Astrocyte of the cerebellum (primary cell): ENCODE measurements around the gene RASD2.

Experiments
- DNase-seq: peaks from one replicate; pipeline ENCODE4 v3.0.0-alpha.2; 2011; ENCODE audit warnings: low read depth
- H3K4me3 ChIP-seq: 2 replicates; pipeline ENCODE4 v1.5.1; 2011; ENCODE audit warnings: mild to moderate bottlenecking, low read depth, low read length, moderate library complexity
- in situ Hi-C: cut with HindIII; loops from 2 replicates; pipeline ENCODE4 v1.10.0; 2017; ENCODE audit warnings: low sequenced_read_pairs
- TF ChIP-seq, protein P1 (sequence below): IDR thresholded peaks from 2 replicates; pipeline ENCODE4 v1.5.1; 2012; ENCODE audit warnings: low read length, low read depth, moderate library complexity, mild to moderate bottlenecking; ENCODE audit errors: missing control alignments

The RASD2 gene

DNA sequence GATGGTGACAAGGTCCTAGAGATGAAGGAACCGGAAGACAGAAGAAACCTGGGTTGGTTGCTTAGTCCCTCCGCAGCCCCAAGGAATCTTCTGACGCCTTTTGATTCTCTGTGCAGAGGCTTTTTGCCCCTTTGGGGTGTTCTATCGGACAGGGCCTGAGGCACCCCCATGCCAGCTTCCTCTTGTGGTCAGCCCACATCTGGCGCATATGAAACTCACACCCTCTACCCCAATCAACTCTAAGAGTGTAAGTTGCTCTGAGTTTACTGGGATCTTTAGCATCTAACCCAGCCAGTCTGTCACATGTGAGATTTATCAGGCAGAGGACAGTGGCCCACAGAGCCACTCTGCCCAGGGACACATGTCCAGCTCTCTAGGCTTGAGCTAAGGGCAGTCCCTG lies 17.4 kb downstream of the RASD2 start:
- in situ Hi-C loops: no loop called here
- no peak for DNase-seq
- H3K4me3 ChIP-seq: no peak overlapping the region
- TF ChIP-seq, protein P1, sequence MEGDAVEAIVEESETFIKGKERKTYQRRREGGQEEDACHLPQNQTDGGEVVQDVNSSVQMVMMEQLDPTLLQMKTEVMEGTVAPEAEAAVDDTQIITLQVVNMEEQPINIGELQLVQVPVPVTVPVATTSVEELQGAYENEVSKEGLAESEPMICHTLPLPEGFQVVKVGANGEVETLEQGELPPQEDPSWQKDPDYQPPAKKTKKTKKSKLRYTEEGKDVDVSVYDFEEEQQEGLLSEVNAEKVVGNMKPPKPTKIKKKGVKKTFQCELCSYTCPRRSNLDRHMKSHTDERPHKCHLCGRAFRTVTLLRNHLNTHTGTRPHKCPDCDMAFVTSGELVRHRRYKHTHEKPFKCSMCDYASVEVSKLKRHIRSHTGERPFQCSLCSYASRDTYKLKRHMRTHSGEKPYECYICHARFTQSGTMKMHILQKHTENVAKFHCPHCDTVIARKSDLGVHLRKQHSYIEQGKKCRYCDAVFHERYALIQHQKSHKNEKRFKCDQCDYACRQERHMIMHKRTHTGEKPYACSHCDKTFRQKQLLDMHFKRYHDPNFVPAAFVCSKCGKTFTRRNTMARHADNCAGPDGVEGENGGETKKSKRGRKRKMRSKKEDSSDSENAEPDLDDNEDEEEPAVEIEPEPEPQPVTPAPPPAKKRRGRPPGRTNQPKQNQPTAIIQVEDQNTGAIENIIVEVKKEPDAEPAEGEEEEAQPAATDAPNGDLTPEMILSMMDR: no peak

DNA sequence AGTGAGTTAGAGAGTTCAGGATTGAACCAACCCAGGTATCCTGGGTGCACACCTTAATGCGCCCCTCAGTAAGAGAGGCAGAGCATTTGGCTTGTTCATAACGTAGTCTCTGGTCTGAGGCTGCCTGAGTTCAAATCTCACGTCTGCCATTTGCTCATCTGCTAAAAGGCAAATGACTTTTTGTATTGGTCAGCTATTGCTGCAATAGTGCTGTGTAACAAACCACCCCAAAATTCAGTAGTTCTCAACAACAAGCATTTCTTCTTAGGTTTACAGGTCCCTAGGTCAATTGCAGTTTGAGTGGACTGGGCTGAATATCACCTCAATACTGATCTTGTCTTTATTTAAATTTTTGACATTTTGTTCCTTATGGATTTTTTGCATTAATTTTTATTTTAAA lies 18.1 kb downstream of the RASD2 start:
- no peak for DNase-seq
- no peak overlapping the region for H3K4me3 ChIP-seq
- TF ChIP-seq, protein P1: no peak
- in situ Hi-C loops: no loop called here

DNA sequence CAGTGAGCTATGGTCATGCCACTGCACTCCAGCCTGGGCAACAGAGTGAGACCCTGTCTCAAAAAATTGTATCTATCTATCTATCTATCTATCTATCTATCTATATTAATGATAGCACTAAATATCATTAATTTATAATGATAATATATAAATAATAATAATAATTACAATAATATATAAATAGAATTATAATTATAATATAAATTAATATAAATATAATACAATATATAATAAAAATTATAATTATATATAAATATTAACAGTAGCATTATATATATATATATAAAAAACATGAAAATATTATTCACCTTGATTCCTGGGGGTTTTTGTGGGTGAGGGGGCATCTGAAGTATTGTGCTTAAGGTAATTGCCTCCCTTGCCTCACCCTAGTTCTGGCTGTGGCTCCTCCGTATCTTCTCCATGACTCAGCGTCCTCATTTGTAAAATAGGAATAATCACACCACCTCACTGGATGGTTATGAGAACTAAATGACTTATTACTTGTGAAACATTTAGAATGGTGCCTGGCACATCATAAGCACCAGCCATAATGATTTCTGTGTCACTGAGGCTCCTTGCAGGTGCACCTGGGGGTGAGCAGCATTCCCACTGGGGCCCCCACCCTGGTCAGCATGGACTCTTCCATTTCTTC lies 18.8 kb downstream of the RASD2 start:
- in situ Hi-C loops: no loop called here
- no peak overlapping the region for H3K4me3 ChIP-seq
- DNase-seq: no peak
- TF ChIP-seq, protein P1: no peak

DNA sequence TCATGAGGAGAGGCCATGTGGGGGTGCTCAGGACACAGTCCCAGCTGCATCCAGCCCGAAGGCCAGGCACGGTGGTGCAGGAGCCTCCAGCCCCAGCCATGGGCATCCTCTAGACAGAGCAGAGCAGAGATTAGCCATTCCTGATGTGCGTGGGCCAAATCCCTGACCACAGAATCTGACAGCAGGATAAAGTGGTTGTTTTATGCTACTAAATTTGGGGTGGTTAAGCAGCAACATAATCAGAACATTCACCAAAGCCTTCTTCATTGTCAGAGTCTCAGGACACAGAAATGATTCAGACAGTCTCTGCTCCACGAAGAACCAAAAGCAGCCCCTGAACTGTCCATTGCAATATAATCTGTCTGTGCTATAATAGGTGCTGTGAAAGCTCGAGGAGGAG lies 19.7 kb downstream of the RASD2 start:
- no peak for DNase-seq
- TF ChIP-seq, protein P1: no peak
- in situ Hi-C loops: no loop called here
- no peak overlapping the region for H3K4me3 ChIP-seq

DNA sequence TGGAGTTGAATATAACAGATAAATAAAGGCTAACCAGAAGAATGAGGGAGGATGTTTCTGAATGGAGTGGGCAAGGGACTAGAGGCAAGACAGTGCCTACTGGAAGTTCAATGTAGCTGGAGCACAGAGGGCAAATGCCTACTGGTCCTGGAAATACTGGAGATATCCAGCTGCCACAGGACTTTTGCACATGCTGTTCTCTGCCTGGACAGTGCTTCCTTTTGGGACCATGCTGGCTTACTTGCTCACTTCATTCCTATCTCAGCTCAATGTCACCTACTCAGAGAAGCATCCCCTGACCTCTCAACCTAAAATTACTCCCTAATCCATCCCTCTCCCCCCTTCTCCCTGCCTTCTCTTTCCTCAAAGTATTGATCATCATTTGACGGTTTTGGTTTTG lies 20.2 kb downstream of the RASD2 start:
- in situ Hi-C loops: no loop called here
- no peak overlapping the region for H3K4me3 ChIP-seq
- TF ChIP-seq, protein P1: no peak
- no peak for DNase-seq

DNA sequence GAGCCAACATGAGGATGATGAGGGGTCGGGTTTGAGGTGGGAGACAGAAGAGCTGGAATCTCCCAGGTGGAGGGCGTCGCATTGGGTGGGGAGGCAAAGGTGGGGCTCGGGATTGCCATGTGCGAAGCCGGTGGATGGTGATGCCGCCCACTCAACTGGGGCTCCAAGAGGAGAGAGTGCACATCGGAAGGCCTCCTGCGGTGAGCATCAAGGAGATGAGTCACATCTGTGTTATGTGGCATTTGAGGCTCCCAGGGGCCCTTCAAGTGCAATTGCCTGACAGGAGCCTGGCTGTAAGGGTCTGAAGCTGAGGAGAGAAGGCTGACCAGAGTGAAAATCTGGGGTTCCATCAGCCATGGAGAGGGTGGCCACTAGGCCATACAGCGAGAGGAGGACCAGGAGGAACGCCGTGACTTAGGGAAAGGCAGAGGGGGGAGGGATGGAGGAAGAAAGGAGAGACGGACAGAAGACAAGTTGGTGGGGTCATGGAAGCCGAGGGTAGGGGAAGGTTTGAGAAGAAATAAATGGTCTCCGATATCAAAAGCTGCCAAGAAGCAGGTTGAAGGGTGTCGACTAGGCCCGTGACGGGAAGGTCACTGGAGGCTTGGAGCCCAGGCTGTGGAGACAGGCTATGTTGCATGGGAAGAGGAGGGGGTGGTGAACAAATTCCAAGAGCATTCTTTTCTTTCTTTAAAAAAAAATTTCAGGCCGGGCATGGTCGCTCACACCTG lies 21.3 kb downstream of the RASD2 start:
- TF ChIP-seq, protein P1: no peak
- no peak overlapping the region for H3K4me3 ChIP-seq
- in situ Hi-C loops: no loop called here
- DNase-seq: no peak
